NCI-H1092 (cell line): ENCODE results near the gene DCAF17.
"Not testable (repeated sequence)": the region's sequence is repeated elsewhere in the genome, so short reads cannot be mapped to it uniquely, and the experiment has no call there.

Experiments
- DNase-seq: peaks from one replicate; lab custom pipeline; 2025; lab: John Stamatoyannopoulos, UW

DCAF17 gene

GRCh38 chr2:171514908-171515582, 81.0 kb downstream of the DCAF17 start:
- DNase-seq: no peak

GRCh38 chr2:171515672-171516298, 81.8 kb downstream of the DCAF17 start:
- no peak for DNase-seq

- DNase-seq: no peak
These were observed 82.8 kb downstream of the DCAF17 start for GRCh38 chr2:171516793-171517192.

GRCh38 chr2:171520471-171520870, 86.4 kb downstream of the DCAF17 start:
- DNase-seq: no peak

- DNase-seq: no peak
These were observed 87.5 kb downstream of the DCAF17 start for GRCh38 chr2:171521361-171522051.

GRCh38 chr2:171522052-171522787, 88.2 kb downstream of the DCAF17 start, which contains the start of gene CYBRD1:
Gene CYBRD1, plus strand, starts transcription at chr2:171522474. Its CDS starts 72 bp downstream, at chr2:171522546.
- no peak for DNase-seq

- no peak for DNase-seq
These were observed 88.7 kb downstream of the DCAF17 start for GRCh38 chr2:171522788-171523087.

GRCh38 chr2:171523088-171524017, 89.3 kb downstream of the DCAF17 start:
- no peak for DNase-seq

- DNase-seq: no peak
These were observed 90.0 kb downstream of the DCAF17 start for GRCh38 chr2:171524018-171524401.

- no peak for DNase-seq
These were observed 95.9 kb downstream of the DCAF17 start for GRCh38 chr2:171529914-171530313.

- DNase-seq: no peak
These were observed 96.4 kb downstream of the DCAF17 start for GRCh38 chr2:171530378-171530777.

GRCh38 chr2:171530859-171531258, 96.8 kb downstream of the DCAF17 start:
- not testable (repeated sequence) for DNase-seq

GRCh38 chr2:171531291-171531690, 97.3 kb downstream of the DCAF17 start:
- no peak for DNase-seq

- DNase-seq: no peak
These were observed 97.9 kb downstream of the DCAF17 start for GRCh38 chr2:171531836-171532450.

- DNase-seq: no peak
These were observed 99.3 kb downstream of the DCAF17 start for GRCh38 chr2:171533331-171533730.
